ENCODE results near the gene CSRP3. TPM values are rescaled to one million over a fixed set of nuclear protein-coding genes. Genes with fewer than 3 reads are reported as not detected.

CSRP3 gene
- total and polyA plus RNA-seq, 2 experiments from 2014 or later: 337 to 869 TPM

DNA sequence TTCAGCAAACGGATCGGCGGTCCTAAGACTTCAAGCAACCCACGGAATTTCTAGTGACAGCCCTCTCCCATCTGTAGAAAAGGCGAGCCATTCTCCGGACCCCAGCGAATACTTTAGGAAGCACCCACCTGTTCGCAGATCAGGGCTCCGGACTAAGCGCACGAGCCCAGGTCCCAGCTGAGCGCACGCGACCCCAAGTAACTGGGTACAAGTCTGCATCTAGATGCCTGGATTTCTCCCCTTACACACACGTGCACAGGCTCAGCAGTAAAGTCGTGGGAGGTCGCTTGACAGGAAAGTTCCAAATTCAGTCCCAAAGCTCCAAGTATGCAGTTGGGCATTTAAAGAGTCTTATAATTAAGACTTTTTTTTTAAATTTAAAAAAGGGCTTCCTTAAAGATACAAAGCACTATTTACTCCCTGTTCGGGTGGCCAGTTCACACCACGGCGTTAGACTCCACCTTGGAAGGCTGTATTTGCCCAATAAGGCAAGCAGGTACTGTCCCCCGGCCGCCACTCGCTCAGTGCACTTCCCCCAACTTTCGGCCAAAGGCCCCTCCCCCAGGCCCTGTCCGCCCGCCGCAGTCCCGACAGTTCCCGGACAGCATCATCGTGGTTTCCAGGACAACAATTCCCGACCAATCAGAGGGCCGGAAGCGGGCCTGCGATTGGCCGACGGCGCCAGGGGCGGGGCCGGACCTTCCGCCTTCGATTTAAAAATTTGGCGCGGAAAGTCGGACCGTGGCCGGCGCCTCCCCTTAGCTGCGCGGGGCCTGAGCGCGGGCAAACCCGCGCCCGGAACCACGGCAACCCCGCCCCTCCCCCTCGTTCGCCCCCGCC is 38.9 kb upstream of the CSRP3 start, which contains the start of gene E2F8:
Gene E2F8 (minus strand): TSS at position 526 of the 840 bp plus-strand sequence. CDS start 824 bp downstream, outside the sequence.
- Histone ChIP-seq H3K27me3 (peaks cover 22% of the 10 kb centered on the region), H3K9me3 (ENCODE audit: low read depth) (no peaks in the 10 kb centered on the region), H3K4me1 (ENCODE audit: low read depth) (peaks cover 21% of the 10 kb centered on the region), H3K27ac (peak within 1 kb of the TSS; percentile 69), H3K36me3 (peaks cover 3% of the 10 kb centered on the region), H3K4me3 (peak within 1 kb of the TSS; percentile 61)
- TF ChIP-seq, protein P1, sequence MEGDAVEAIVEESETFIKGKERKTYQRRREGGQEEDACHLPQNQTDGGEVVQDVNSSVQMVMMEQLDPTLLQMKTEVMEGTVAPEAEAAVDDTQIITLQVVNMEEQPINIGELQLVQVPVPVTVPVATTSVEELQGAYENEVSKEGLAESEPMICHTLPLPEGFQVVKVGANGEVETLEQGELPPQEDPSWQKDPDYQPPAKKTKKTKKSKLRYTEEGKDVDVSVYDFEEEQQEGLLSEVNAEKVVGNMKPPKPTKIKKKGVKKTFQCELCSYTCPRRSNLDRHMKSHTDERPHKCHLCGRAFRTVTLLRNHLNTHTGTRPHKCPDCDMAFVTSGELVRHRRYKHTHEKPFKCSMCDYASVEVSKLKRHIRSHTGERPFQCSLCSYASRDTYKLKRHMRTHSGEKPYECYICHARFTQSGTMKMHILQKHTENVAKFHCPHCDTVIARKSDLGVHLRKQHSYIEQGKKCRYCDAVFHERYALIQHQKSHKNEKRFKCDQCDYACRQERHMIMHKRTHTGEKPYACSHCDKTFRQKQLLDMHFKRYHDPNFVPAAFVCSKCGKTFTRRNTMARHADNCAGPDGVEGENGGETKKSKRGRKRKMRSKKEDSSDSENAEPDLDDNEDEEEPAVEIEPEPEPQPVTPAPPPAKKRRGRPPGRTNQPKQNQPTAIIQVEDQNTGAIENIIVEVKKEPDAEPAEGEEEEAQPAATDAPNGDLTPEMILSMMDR (IDR thresholded peaks at IDR 0.05; ENCODE audit: low read depth, low read length): no peak
- peak; percentile 95 to 98 for DNase-seq (ENCODE audit: low read depth in 1 of 2, low spot score in 1 of 2)

DNA sequence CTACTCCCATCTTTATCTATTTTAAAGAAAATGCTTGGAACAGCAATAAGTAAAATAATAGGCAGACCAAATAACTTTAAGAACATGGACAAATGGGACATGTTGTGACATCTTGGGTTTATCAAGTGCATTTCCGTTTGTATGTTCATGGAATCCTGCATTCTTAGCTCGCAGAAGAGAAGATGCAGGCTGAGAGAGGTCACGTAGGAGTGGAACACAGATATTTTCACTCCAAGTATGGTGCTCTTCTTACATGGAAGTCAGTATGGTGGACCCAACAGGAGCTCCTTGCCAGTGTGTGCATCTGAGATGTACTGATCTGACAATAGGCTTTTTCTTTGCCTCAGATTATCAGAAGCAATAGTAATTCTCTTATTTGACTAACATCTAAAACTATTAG is 37.3 kb upstream of the CSRP3 start:
- H3K4me1 ChIP-seq (ENCODE audit: low read depth): peaks cover 21% of the 10 kb centered on the region
- H3K27ac ChIP-seq: no peak overlapping the region
- peak overlapping the region; percentile 61 for H3K4me3 ChIP-seq
- peaks cover 3% of the 10 kb centered on the region for H3K36me3 ChIP-seq
- peaks cover 22% of the 10 kb centered on the region for H3K27me3 ChIP-seq
- no peak for DNase-seq (ENCODE audit: low read depth in 1 of 2, low spot score in 1 of 2)
- H3K9me3 ChIP-seq (ENCODE audit: low read depth): no peaks in the 10 kb centered on the region
- TF ChIP-seq, protein P1 (IDR thresholded peaks at IDR 0.05; ENCODE audit: low read depth, low read length): no peak

DNA sequence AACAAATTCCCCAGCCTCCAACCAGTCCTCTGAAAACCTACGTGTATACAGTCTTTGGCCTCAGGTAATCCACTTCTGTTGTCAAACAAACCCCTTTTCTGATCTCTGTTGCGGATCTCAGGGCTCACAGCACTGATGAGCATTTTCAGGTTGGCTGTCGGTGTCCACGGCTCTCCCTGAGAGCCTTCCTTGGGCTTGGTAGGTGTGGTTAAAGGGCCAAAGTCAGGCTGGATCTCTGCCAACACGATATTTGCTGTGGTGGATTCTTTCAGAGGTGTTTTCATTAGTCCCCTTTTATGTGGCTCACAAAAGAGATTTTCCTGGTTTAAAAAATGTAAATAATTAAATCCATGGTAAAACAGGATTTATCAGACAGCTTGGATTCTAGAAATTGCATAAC is 36.0 kb upstream of the CSRP3 start:
- Histone ChIP-seq H3K27ac (no peak overlapping the region), H3K9me3 (ENCODE audit: low read depth) (no peaks in the 10 kb centered on the region), H3K4me3 (no peak overlapping the region), H3K27me3 (peaks cover 12% of the 10 kb centered on the region), H3K36me3 (peaks cover 3% of the 10 kb centered on the region), H3K4me1 (ENCODE audit: low read depth) (peaks cover 21% of the 10 kb centered on the region)
- no peak for DNase-seq (ENCODE audit: low read depth in 1 of 2, low spot score in 1 of 2)
- TF ChIP-seq, protein P1 (IDR thresholded peaks at IDR 0.05; ENCODE audit: low read depth, low read length): no peak

DNA sequence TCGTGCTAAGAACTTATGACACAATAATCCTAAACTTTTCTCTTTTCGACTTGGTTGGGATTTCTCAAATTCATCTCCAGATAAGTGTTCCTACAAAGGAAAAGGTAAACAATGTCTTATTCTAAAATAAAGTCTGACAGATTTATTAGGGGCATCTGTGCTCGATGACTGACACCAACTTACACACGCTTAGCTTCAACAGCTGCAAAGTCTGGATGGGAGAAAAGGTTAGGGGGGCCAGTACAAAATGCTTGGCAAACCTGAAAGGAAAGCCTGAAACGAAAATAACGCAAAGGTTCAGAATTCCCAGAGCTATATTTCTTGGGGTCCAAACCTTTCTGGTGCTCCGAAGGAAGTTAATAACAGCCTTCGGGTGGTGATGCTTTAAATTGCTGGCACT is 35.6 kb upstream of the CSRP3 start:
- H3K9me3 ChIP-seq (ENCODE audit: low read depth): no peaks in the 10 kb centered on the region
- H3K4me1 ChIP-seq (ENCODE audit: low read depth): peaks cover 21% of the 10 kb centered on the region
- no peak for DNase-seq (ENCODE audit: low read depth in 1 of 2, low spot score in 1 of 2)
- peaks cover 3% of the 10 kb centered on the region for H3K36me3 ChIP-seq
- H3K27me3 ChIP-seq: peaks cover 7% of the 10 kb centered on the region
- TF ChIP-seq, protein P1 (IDR thresholded peaks at IDR 0.05; ENCODE audit: low read depth, low read length): no peak
- H3K4me3 ChIP-seq: no peak overlapping the region
- H3K27ac ChIP-seq: no peak overlapping the region

DNA sequence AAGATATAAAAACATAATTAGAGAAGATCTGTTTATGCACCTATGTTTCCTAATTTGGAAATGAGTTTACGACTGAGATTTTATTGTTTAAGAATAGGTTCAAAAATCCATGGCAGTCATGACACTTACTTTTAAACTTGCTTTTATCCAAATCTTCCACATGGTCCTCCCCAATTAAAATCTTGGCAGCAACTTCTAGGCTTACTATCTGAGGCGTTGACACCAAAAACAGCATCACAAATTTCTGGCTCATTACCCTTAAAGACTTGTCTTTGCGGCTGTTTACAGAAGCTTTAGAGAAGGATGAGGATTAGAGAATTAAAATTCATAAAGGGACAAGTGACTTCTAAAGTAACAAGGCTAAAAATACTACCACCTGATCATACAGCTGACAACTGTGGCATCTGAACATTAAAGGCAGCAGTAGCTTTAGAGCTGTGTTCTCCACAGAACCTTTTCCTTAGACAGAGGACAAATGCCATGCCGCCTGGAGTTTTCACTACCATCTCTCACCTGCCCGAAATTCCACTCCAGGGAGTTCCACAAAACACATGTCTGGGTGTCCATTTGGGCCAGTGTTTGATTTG is 32.5 kb upstream of the CSRP3 start:
- Histone ChIP-seq H3K36me3 (peaks cover 18% of the 10 kb centered on the region), H3K4me3 (no peak overlapping the region), H3K4me1 (ENCODE audit: low read depth) (peaks cover 17% of the 10 kb centered on the region), H3K27ac (peak overlapping the region; percentile 11), H3K9me3 (ENCODE audit: low read depth) (no peaks in the 10 kb centered on the region), H3K27me3 (no peaks in the 10 kb centered on the region)
- DNase-seq (ENCODE audit: low read depth in 1 of 2, low spot score in 1 of 2): no peak
- TF ChIP-seq, protein P1 (IDR thresholded peaks at IDR 0.05; ENCODE audit: low read depth, low read length): no peak
